SU-DHL-6 (cell line): Measurements from ENCODE around the gene OLFML2B.
A peak's percentile ranks its signal among the peaks of the same experiment; 100 is the strongest.

Experiments
- H2AFZ ChIP-seq: fragments of 200-600 bp; sonication (generic); 2 replicates; pipeline ENCODE4 v1.6.1; 2014; ENCODE audit warnings: low read depth, mild to moderate bottlenecking, moderate library complexity, mixed read lengths, antibody characterized with exemption, low read length; ENCODE audit not compliant: severe bottlenecking
- H3F3A ChIP-seq: fragments of 200-600 bp; shearing (Covaris generic); 2 replicates; pipeline ENCODE4 v1.6.0; 2016; ENCODE audit warnings: antibody characterized with exemption, mild to moderate bottlenecking; ENCODE audit not compliant: insufficient read depth
- H3K27ac ChIP-seq: fragments of 200-600 bp; sonication (generic); 2 replicates; pipeline ENCODE4 v1.5.1; 2016; ENCODE audit warnings: low read depth, mild to moderate bottlenecking, low read length, moderate library complexity, mixed read lengths
- H3K27me3 ChIP-seq: fragments of 200-600 bp; sonication (generic), shearing (Covaris generic); 2 replicates; pipeline ENCODE4 v1.6.0; 2014; ENCODE audit warnings: mild to moderate bottlenecking, low read length
- H3K36me3 ChIP-seq: fragments of 200-600 bp; sonication (generic); 2 replicates; pipeline ENCODE4 v1.6.1; 2014; ENCODE audit warnings: mild to moderate bottlenecking, low read length, mixed read lengths
- H3K4me2 ChIP-seq: fragments of 300-600, 200-600 bp; shearing (Covaris generic), sonication (generic); 2 replicates; pipeline ENCODE4 v1.6.0; 2014; ENCODE audit warnings: low read length, low read depth, mild to moderate bottlenecking; ENCODE audit not compliant: poor library complexity, severe bottlenecking
- H3K4me3 ChIP-seq: fragments of 200-600 bp; sonication (generic); 2 replicates; pipeline ENCODE4 v1.5.1; 2014; ENCODE audit warnings: antibody characterized with exemption, low read length, mild to moderate bottlenecking, mixed read lengths; ENCODE audit not compliant: insufficient read depth, poor library complexity, severe bottlenecking
- H3K79me2 ChIP-seq: fragments of 200-600 bp; sonication (generic); 2 replicates; pipeline ENCODE4 v1.6.1; 2014; ENCODE audit warnings: mild to moderate bottlenecking, low read length, moderate library complexity; ENCODE audit not compliant: insufficient read depth
- H3K9ac ChIP-seq: fragments of 200-600 bp; sonication (generic); 2 replicates; pipeline ENCODE4 v1.7.0; 2014; ENCODE audit warnings: mild to moderate bottlenecking, low read length
- H3K9me2 ChIP-seq: fragments of 200-600 bp; sonication (generic); replicated peaks from 2 replicates; pipeline ENCODE4 v1.6.1; 2014; ENCODE audit warnings: low read length; ENCODE audit not compliant: insufficient read depth
- H3K9me3 ChIP-seq: fragments of 200-600 bp; sonication (generic); 2 replicates; pipeline ENCODE4 v1.6.1; 2014; ENCODE audit warnings: low read length, mixed read lengths; ENCODE audit not compliant: insufficient read depth
- H4K20me1 ChIP-seq: fragments of 200-600 bp; sonication (generic); 2 replicates; pipeline ENCODE4 v1.6.1; 2014; ENCODE audit warnings: low read depth, mild to moderate bottlenecking, antibody characterized with exemption, low read length, moderate library complexity, mixed read lengths
- EZH2phosphoT487 ChIP-seq: fragments of 200-600 bp; sonication (generic), shearing (Covaris generic); conservative IDR thresholded peaks from 2 replicates; pipeline ENCODE4 v1.6.1; 2018; ENCODE audit warnings: mild to moderate bottlenecking, antibody characterized with exemption, low read length, moderate library complexity, mixed read lengths
- TF ChIP-seq, protein P1 (sequence below): fragments of 200-600 bp; sonication (generic); IDR thresholded peaks from one replicate; pipeline ENCODE4 v1.5.1; 2017; ENCODE audit warnings: antibody characterized with exemption, mild to moderate bottlenecking, low read length, moderate library complexity; ENCODE audit not compliant: insufficient read depth, poor library complexity, severe bottlenecking

The OLFML2B gene

DNA sequence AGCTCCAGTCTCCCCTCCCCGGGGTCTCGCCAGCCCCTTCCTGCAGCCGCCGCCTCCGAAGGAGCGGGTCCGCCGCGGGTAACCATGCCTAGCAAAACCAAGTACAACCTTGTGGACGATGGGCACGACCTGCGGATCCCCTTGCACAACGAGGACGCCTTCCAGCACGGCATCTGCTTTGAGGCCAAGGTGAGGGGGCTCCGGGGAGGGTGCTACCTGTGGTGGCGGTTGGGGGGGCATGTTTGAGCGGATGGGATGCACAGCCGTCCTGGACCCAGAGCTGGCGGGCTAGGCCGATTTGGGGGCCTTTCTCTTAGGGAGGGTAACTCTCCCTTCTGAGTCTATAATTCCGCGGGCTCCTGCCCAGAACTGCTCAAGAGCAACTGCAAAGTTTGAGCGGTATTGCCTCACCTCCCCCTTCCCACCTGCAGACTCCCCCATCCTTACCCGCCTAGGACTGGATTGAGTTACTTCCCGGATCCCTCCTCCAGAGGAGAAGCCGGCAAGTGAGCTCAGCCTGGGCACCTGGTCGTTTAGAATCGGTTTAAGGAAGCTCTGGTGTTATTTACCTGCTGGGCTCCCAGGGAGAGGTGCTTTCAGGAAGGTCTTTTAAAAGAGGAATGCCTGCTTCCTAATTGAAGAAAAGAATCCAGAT is 46.6 kb upstream of the OLFML2B start:
- Histone ChIP-seq H4K20me1 (no peaks in the 10 kb centered on the region), H3K9ac (peak overlapping the region; percentile 50), H3K36me3 (no peaks in the 10 kb centered on the region), H3K4me2 (peak overlapping the region; percentile 85), H3K27me3 (0 out of 2 replicates have a peak, but pooled peaks cover 4% of the 10 kb centered on the region), H3F3A (no peaks in the 10 kb centered on the region), H3K27ac (no peak overlapping the region), H2AFZ (peak overlapping the region; percentile 52), H3K9me3 (no peaks in the 10 kb centered on the region), H3K9me2 (no peaks in the 10 kb centered on the region), H3K79me2 (no peaks in the 10 kb centered on the region), H3K4me3 (peak overlapping the region; percentile 69)
- TF ChIP-seq, protein P1, sequence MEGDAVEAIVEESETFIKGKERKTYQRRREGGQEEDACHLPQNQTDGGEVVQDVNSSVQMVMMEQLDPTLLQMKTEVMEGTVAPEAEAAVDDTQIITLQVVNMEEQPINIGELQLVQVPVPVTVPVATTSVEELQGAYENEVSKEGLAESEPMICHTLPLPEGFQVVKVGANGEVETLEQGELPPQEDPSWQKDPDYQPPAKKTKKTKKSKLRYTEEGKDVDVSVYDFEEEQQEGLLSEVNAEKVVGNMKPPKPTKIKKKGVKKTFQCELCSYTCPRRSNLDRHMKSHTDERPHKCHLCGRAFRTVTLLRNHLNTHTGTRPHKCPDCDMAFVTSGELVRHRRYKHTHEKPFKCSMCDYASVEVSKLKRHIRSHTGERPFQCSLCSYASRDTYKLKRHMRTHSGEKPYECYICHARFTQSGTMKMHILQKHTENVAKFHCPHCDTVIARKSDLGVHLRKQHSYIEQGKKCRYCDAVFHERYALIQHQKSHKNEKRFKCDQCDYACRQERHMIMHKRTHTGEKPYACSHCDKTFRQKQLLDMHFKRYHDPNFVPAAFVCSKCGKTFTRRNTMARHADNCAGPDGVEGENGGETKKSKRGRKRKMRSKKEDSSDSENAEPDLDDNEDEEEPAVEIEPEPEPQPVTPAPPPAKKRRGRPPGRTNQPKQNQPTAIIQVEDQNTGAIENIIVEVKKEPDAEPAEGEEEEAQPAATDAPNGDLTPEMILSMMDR, result no peak
- TF ChIP-seq EZH2phosphoT487, result peak; percentile 89; the same call in 1 of the 2 replicates

DNA sequence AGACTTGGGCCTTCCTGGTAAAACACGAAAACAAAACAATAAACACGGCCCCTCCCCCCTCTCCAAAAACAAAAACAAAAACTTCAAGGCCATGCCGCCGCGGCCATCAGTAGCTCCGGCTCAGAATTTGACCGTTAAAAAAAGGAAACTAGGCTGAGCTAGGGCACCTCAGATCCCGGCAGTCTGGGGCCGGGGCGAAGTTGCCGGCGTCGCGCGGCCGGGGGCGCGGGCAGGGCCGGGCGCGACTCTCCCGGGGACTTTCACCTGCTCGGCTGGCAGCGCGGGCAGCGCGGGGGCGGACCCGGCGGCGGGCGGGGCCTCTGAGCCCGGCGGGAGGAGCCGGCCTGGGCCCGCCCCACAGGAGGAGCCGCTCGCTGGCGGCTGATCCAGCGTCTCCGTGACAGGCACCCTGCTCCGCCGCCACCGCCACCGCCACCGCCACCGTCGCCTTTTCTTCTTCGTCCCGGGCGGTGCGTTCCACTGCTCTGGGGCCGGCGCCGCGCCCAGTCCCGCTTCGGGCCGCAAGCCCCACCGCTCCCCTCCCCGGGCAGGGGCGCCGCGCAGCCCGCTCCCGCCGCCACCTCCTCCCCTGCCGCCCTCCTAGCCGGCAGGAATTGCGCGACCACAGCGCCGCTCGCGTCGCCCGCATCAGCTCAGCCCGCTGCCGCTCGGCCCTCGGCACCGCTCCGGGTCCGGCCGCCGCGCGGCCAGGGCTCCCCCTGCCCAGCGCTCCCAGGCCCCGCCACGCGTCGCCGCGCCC is 45.8 kb upstream of the OLFML2B start, which contains the start of gene NOS1AP:
Gene NOS1AP, plus strand, starts transcription at position 358 of the 760 bp plus-strand sequence. CDS start 487 bp downstream, outside the sequence.
- no peaks in the 10 kb centered on the region for H3K9me2 ChIP-seq
- no peaks in the 10 kb centered on the region for H3K9me3 ChIP-seq
- H3K4me2 ChIP-seq, result peak within 1 kb of the TSS; percentile 85
- peak within 1 kb of the TSS; percentile 69 for H3K4me3 ChIP-seq
- TF ChIP-seq, protein P1, result no peak
- no peak for TF ChIP-seq EZH2phosphoT487
- H4K20me1 ChIP-seq, result no peaks in the 10 kb centered on the region
- 0 out of 2 replicates have a peak, but pooled peaks cover 4% of the 10 kb centered on the region for H3K27me3 ChIP-seq
- peak within 1 kb of the TSS; percentile 88 for H2AFZ ChIP-seq
- H3K36me3 ChIP-seq, result no peaks in the 10 kb centered on the region
- no peaks in the 10 kb centered on the region for H3F3A ChIP-seq
- H3K27ac ChIP-seq, result no peak within 1 kb of the TSS
- H3K79me2 ChIP-seq, result no peaks in the 10 kb centered on the region
- H3K9ac ChIP-seq, result peak within 1 kb of the TSS; percentile 50

DNA sequence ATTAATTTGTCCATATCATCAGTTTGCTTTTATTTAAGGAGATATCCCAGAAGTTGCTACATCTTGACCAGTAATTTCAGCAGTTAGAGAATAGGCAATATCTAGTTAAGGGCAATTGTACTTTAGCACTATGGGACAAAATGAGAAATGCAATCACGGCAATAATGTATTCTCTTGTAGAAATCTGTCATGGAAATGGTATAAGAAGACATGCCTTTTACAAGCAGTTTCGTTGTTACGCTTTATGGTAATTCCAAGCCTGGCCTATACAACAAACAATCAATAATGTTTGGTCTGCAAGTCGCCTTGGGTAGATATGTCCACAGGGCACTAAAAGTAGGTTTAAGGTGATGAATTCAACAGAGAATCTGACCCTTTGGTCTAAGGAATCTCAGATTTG is 44.6 kb upstream of the OLFML2B start:
- Histone ChIP-seq H3K4me2 (no peak overlapping the region), H3K9me3 (no peaks in the 10 kb centered on the region), H4K20me1 (no peaks in the 10 kb centered on the region), H3K27me3 (0 out of 2 replicates have a peak, but pooled peaks cover 4% of the 10 kb centered on the region), H3K36me3 (no peaks in the 10 kb centered on the region), H3F3A (no peaks in the 10 kb centered on the region), H3K79me2 (no peaks in the 10 kb centered on the region), H3K27ac (no peak overlapping the region), H3K9ac (no peak overlapping the region), H3K9me2 (no peaks in the 10 kb centered on the region), H3K4me3 (no peak overlapping the region), H2AFZ (no peak overlapping the region)
- TF ChIP-seq EZH2phosphoT487, result no peak
- TF ChIP-seq, protein P1, result no peak
